Erythroblast (primary cell): ENCODE data around the gene XPNPEP3.

Experiments
- GATA1 ChIP-seq: IDR thresholded peaks from 2 replicates; pipeline ENCODE4 v1.6.1; 2011; ENCODE audit warnings: low read depth, mild to moderate bottlenecking, control low read depth, low read length, moderate library complexity
- POLR2A ChIP-seq: IDR thresholded peaks from 2 replicates; pipeline ENCODE4 v1.6.1; 2011; ENCODE audit warnings: mild to moderate bottlenecking, low read length

DNA sequence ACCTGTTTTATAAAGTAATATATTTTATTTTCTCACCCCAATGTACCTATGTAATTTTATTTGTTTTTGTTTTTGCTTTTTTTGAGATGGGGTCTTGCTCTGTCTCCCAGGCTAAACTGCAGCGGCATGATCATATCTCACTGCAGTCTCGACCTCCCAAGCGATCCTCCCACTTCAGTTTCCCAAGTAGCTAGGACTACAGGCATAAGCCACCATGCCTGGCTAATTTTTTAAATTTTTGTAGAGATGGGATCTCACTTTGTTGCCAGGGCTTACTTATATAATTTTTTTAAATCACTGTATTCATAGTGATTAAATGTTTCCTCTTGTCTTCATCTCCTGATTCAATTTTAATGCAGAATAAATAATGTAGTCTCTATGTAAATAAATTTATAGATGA, 18.2 kb downstream of the XPNPEP3 start:
- no peak for TF ChIP-seq POLR2A
- no peak for TF ChIP-seq GATA1
